ENCODE measurements around the gene PHF2. TPM values are rescaled to one million over a fixed set of nuclear protein-coding genes. Genes with fewer than 3 reads are reported as not detected.

Gene PHF2
- total RNA-seq, 4 donors from 2014 or later: 23.3 to 33.1 (median 28.6) TPM

DNA sequence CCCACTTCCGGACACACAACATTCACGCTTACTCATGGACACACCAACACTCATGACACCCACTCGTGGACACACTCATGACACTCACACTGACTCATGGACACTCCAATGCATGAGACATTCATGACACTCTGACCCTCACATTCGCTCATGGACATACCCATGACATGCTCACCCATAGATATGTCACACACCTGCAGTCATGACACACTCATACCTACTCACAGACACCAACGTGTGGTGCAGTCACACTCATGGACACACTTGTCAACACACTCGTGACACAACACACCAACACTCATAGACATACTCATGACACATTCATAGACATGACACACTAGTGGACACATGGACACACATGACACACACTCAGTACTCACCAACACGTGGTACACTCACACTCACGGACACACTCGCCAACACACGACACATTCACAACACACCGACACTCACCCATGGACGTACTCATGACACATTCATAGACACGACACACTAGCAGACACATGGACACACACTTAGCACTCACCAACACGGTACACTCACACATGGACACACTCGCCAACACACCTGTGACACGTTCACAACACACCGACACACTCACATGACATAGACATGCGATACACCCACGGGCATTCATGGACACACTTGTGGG lies 73.4 kb downstream of the PHF2 start:
- DNase-seq (ENCODE audit: low spot score in 2 of 2): peak in 1 of 2 donors; percentile 31
- no peak overlapping the region for H3K4me3 ChIP-seq (ENCODE audit: low read depth, poor library complexity, severe bottlenecking)
- WGBS, 2 donors: 91 to 96% methylated on average over 19 of the region's 19 CpGs
- TF ChIP-seq, protein P1, sequence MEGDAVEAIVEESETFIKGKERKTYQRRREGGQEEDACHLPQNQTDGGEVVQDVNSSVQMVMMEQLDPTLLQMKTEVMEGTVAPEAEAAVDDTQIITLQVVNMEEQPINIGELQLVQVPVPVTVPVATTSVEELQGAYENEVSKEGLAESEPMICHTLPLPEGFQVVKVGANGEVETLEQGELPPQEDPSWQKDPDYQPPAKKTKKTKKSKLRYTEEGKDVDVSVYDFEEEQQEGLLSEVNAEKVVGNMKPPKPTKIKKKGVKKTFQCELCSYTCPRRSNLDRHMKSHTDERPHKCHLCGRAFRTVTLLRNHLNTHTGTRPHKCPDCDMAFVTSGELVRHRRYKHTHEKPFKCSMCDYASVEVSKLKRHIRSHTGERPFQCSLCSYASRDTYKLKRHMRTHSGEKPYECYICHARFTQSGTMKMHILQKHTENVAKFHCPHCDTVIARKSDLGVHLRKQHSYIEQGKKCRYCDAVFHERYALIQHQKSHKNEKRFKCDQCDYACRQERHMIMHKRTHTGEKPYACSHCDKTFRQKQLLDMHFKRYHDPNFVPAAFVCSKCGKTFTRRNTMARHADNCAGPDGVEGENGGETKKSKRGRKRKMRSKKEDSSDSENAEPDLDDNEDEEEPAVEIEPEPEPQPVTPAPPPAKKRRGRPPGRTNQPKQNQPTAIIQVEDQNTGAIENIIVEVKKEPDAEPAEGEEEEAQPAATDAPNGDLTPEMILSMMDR (IDR thresholded peaks at IDR 0.05): no peak
- intact Hi-C loops (cut with DNase I; ENCODE audit: low total_unique reads): no loop called here

GRCh38 chr9:93650448-93650847 lies 74.1 kb downstream of the PHF2 start:
- TF ChIP-seq POLR2A (IDR thresholded peaks at IDR 0.05): no peak
- TF ChIP-seq, protein P1 (IDR thresholded peaks at IDR 0.05): no peak
- no peak overlapping the region for H3K4me3 ChIP-seq (ENCODE audit: low read depth, poor library complexity, severe bottlenecking)
- peak in 1 of 2 donors; percentile 72 for DNase-seq (ENCODE audit: low spot score in 2 of 2)
- intact Hi-C loops (cut with DNase I; ENCODE audit: low total_unique reads): no loop called here
- 93 to 98% methylated on average over 11 of the region's 11 CpGs for WGBS, 2 donors

GRCh38 chr9:93651521-93651950 lies 75.2 kb downstream of the PHF2 start:
- peak in 1 of 2 donors; percentile 78 for DNase-seq (ENCODE audit: low spot score in 2 of 2)
- 91 to 92% methylated on average over 5 of the region's 5 CpGs for WGBS, 2 donors
- no peak overlapping the region for H3K4me3 ChIP-seq (ENCODE audit: low read depth, poor library complexity, severe bottlenecking)
- intact Hi-C loops (cut with DNase I; ENCODE audit: low total_unique reads): no loop called here
- no peak for TF ChIP-seq POLR2A (IDR thresholded peaks at IDR 0.05)
- TF ChIP-seq, protein P1 (IDR thresholded peaks at IDR 0.05): no peak

- DNase-seq (ENCODE audit: low spot score in 2 of 2): peak in 1 of 2 donors; percentile 79
Observed at GRCh38 chr9:93652604-93653592, 76.5 kb downstream of the PHF2 start.

GRCh38 chr9:93653760-93654159 lies 77.4 kb downstream of the PHF2 start:
- intact Hi-C loops (cut with DNase I; ENCODE audit: low total_unique reads): no loop called here
- WGBS, 2 donors: 75 to 88% methylated on average over 3 of the region's 3 CpGs
- DNase-seq (ENCODE audit: low spot score in 2 of 2): peak in 1 of 2 donors; percentile 45

More at GRCh38 chr9:93652604-93653592, 76.5 kb downstream of the PHF2 start:
- H3K4me3 ChIP-seq (ENCODE audit: low read depth, poor library complexity, severe bottlenecking): no peak overlapping the region
- WGBS, 2 donors: 92 to 95% methylated on average over 24 of the region's 24 CpGs
- intact Hi-C loops (cut with DNase I; ENCODE audit: low total_unique reads): no loop called here
- TF ChIP-seq, protein P1 (IDR thresholded peaks at IDR 0.05): no peak
- no peak for TF ChIP-seq POLR2A (IDR thresholded peaks at IDR 0.05)

More at GRCh38 chr9:93653760-93654159, 77.4 kb downstream of the PHF2 start:
- H3K4me3 ChIP-seq (ENCODE audit: low read depth, poor library complexity, severe bottlenecking): no peak overlapping the region
- TF ChIP-seq, protein P1 (IDR thresholded peaks at IDR 0.05): no peak
- TF ChIP-seq POLR2A (IDR thresholded peaks at IDR 0.05): no peak
